GM12864 (cell line): ENCODE results near the gene PTGS1.

ENCODE experiments used
- DNase-seq: peaks from one replicate; pipeline ENCODE4 v3.0.0-alpha.2; 2011; ENCODE audit warnings: low read depth
- H3K4me3 ChIP-seq: 2 replicates; pipeline ENCODE4 v1.5.1; 2011; ENCODE audit warnings: mild to moderate bottlenecking, low read depth, low read length, control low read depth
- TF ChIP-seq, protein P1 (sequence below): IDR thresholded peaks from 2 replicates; pipeline ENCODE4 v1.5.1; 2011; ENCODE audit warnings: low read depth, mild to moderate bottlenecking, moderate library complexity, low read length, control low read depth, inconsistent platforms; ENCODE audit errors: missing control alignments

Gene PTGS1

DNA sequence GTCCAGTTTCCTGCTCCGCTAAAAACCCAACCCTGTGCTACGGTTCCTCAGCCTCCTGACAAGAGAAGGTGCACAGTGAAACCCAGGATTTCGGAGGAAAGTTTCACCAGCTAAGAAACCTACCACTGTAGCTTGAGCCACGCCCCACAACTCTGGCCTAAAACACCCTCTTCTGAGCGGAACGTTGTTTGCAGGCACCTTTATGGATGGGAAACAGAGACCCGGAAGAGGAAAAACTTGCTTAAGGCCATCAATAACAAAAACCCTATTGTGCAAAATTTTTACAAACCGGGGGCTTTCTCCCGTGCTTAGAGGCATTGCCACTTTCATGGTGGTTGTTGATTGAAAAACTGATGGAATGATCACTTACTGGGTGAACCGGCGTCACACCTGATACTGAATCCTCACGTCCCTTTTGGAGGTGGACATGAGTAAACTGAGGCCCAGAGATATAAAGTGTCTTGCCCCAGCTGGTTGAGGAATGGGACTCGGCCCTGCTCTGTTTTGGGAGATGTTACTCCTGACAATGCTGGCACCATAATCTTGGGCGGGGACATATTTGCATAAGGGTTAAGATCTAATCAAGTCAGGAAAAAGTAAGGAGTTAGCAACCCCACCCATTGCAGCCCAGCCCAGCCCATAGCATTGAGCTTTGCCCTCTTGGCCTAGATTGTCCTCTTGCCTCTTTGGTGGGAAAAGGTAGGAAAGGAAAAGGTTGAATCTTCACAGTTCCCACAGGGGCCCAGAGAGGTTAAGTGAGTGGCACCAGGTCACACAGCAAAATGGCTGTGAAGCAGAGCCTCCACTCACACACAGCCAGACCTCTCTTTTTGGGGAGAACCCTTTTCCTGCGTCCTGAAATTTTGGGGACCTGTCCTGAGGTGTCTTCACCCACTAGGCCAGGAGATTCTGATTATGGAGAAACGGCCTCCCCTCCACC is 23.2 kb upstream of the PTGS1 start:
- H3K4me3 ChIP-seq = peak overlapping the region; percentile 49
- TF ChIP-seq, protein P1, sequence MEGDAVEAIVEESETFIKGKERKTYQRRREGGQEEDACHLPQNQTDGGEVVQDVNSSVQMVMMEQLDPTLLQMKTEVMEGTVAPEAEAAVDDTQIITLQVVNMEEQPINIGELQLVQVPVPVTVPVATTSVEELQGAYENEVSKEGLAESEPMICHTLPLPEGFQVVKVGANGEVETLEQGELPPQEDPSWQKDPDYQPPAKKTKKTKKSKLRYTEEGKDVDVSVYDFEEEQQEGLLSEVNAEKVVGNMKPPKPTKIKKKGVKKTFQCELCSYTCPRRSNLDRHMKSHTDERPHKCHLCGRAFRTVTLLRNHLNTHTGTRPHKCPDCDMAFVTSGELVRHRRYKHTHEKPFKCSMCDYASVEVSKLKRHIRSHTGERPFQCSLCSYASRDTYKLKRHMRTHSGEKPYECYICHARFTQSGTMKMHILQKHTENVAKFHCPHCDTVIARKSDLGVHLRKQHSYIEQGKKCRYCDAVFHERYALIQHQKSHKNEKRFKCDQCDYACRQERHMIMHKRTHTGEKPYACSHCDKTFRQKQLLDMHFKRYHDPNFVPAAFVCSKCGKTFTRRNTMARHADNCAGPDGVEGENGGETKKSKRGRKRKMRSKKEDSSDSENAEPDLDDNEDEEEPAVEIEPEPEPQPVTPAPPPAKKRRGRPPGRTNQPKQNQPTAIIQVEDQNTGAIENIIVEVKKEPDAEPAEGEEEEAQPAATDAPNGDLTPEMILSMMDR = no peak
- DNase-seq = no peak

DNA sequence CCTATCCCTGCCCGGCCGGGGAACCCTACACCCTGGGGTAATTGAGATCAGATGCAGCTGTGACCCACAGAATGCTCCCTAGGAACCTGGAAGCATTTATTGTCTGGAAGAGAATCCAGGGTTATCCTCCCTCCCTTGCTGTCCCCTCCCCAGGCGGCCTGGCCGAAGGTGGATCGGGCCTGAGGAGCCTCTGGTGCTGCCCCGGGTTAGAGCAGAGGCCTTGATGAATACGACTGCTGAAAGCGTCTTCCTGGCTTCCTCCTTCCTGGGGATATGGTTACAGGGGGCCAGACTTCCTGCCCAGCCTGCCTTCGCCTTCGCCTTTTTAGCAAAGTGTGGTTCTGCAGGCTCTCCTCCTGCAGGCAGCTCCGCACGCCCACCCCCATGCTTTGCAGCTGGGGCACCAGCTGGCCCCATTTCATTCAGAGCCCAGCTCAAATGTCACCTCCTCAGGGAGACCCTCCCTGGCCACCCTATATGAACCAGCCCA is 22.5 kb upstream of the PTGS1 start:
- DNase-seq = no peak
- no peak overlapping the region for H3K4me3 ChIP-seq
- TF ChIP-seq, protein P1 = no peak

DNA sequence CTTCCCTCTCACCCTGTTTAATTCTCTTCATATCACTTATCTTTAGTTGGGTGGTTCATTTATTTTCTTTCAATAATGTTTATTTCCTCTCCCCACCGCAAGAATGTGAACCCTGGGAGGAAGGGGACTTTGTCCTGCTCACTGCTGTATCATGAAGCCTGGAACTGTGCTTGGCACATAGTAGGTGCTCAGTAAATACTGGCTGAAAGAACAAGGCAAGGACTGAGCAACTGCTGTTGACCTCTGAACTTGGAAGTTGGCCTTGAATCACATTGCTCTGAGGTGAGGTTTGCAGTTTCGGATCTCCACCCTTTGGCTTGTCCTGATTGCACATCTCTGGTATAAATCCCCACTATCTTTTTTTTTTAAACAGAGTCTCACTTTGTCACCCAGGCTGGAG is 22.0 kb upstream of the PTGS1 start:
- no peak overlapping the region for H3K4me3 ChIP-seq
- no peak for DNase-seq
- TF ChIP-seq, protein P1 = no peak

DNA sequence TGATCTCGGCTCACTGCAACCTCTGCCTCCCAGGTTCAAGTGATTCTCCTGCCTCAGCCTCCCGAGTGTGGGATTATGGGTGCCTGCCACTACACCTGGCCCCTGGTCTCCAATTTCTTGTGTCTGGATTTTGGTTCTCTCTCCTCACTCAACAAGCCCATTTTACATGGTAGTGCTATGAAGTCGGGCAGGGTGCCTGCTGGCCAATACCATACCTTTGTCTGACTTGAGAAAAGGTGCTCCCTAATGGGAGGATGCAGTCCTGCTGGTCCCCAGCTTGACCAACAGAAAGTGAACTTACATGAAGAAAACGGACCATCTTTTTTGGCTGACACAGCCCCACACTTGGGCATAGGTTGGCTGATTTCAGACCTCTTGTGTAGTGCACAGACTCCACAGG is 21.6 kb upstream of the PTGS1 start:
- TF ChIP-seq, protein P1 = no peak
- DNase-seq = no peak
- no peak overlapping the region for H3K4me3 ChIP-seq

DNA sequence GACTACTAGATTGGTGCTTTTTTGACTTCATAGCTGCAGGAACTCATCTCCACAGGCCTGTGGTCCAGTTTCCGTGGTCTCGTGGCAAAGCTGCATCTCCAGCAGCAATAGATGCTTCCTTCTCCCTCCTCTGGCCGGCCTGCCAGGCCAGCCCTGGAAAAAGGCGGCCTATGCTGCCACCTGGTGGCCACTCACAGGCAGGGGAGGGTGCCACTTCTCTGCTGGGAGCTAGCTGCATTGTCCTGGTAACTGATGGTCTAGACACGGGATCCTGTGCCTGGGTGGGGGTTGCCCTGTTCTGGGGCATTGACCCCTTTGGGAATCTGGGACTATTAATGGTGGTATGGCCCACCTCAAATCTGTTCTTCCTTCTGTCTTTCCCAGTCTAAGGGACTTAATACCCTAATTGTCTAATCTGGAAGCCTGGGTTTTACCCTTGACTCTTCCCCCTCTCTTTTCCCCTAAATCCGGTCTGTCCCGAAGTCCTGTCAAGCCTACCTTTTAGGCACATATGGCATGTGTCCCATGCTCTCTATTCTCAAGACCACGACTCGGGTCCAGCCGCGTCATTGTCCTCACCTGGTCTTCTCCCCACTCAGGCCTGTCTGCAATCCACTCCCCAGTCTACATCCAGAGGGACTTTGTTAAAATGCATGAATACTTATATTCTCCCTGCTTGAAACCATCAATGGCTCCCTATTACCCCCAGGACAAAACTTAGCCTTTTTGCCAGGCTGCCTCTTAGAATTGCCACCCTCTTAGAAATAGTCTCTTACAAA is 20.1 kb upstream of the PTGS1 start:
- H3K4me3 ChIP-seq = no peak overlapping the region
- DNase-seq = no peak

DNA sequence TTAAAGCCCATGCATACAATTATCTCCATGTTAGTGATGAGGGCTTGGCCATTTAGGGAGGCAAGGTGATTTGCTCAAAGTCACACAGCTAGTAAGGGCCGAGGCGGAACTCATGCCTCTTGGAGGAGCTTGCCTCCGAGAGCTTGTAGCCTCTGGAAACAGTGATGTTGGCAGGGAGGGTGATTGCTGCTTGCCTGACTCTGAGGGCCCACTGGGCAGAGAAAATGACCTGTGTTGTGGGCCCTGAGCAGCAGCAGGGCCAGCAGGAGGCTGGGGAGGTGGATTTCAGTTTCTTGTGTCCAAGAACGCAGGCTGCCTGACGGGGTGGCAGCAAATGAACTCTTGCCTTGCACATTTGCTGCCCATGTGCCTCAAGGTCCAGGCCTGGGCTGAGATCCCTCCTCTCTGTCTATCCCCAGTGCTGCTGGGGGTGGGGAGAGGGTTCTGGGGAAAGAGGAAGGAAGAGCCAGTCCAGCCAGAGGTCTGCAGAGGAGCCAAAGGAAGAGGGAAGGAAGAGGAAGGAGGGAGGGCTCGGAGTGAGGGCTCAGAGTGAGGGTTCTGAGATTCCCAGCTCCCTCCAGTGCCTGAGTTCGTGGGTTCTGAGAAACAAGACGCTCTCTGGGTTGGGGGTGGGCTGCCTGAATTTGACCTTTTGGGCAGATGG is 16.2 kb upstream of the PTGS1 start:
- DNase-seq = no peak
- no peak overlapping the region for H3K4me3 ChIP-seq
- TF ChIP-seq, protein P1 = no peak

More for the DNA sequence above, 20.1 kb upstream of the PTGS1 start:
- TF ChIP-seq, protein P1 = peak; percentile 90
